HG03575 (cell line): Measurements from ENCODE around the gene PLD2.

Source experiments
- ATAC-seq: cut with Tn5 transposase; IDR thresholded peaks from one replicate; pipeline ENCODE4 v1.9.1; 2021; ENCODE audit not compliant: unreplicated experiment, insufficient number of reproducible peaks, low FRiP score; ENCODE audit errors: extremely low read depth

PLD2 gene

DNA sequence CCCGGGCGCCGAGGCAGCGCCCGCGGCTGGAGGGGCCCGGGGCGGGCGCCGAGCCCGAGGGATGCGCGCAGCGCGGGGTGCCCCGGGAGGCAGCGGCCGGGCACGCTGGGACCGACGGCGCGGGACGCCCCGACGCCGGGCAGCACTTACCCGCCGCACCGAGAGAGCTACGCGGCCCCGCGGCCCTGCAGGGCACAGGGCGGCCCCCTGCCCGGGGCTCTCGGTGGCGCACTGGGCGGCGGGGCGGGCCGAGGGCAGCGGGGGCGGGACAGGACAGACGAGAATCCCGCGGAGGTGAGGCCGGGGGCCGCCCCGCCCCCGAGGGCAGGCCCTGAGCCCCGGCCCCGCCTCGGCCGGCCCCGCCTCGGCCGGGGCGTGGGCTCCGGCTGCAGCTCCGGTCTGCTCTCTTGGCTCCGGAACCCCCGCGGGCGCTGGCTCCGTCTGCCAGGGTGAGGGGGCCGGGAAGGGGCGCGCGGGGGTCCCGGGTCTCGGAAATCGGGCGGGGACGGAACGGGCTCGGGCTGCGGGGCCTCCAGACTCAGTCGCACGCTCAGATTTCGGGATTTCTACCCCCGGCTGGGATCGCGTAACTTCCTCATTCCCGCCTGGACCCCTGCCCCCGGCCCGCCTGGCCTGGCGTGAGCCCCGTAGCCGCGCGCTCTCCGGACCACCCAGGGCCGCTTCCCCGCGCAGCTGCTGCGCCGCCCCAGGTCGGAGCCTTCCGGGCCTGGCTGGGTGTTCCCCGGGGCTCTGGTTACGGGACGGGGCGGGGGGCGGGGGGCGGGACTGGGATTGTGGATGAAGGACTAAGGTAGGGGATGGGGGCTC, at the start of gene PLD2:
TSS of gene PLD2 (plus strand) at position 376 of the 828 bp plus-strand sequence. CDS start 621 bp downstream, outside the sequence.
- ATAC-seq: no peak

DNA sequence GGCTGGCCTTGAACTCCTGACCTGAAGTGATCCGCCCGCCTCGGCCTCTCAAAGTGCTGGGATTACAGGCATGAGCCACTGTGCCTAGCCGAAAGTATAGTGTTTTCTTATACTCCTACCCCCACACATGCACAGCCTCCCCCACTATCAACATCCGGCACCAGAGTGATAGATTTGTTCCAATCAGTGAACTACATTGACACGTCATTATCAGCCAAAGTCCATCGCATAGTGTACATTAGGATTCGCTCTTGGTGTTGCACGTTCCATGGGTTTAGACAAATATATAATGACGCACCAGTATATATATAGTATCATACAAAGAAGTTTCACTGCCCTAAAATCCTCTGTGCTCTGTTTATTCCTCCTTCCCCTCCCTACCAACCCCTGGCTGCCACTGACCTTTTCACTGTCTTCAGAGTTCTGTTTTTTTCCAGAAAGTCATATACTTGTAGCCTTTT, 47.1 kb upstream of the PLD2 start:
- ATAC-seq: no peak

DNA sequence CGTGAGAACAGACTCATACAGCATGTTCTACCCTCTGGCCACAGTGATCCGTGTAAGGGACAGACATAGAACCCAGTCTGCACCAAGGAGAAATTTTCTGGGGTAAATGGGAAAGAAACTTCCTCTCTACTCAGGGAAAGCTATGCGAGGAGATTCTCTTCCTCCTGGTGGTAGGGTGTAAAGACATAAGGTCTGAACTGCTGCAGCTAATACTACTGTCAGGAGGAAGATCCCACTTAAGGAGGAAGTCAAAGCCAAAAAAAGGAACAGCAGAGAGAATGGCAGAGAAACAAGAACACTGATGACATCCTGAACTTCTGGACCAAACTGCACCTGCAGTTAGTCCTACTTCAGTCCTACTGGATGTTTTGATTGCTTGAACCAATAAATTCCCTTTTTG, 42.4 kb upstream of the PLD2 start:
- ATAC-seq: no peak

- no peak for ATAC-seq
Observed at GRCh38 chr17:4766201-4766600, 40.8 kb upstream of the PLD2 start.

GRCh38 chr17:4766723-4767122, 40.2 kb upstream of the PLD2 start:
- ATAC-seq: no peak

DNA sequence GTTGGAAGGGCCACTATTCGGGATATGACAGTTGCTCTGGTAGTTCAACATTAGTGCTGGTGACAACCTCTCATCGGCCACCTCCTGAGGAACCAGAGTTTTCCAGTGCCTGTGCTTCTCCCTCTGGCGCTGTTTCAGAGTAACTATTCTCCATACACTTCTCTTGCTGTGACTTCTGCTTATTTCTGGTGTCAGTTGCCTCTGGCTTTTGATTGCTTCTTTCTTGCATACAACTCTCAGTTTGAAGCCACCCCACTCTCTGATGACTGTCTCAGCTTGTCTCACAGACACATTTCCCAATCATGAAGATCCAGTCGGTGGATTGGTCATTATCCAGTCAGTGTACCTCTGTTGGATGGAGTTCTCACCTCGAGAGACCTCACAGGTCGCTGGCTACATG, 38.7 kb upstream of the PLD2 start:
- no peak for ATAC-seq

DNA sequence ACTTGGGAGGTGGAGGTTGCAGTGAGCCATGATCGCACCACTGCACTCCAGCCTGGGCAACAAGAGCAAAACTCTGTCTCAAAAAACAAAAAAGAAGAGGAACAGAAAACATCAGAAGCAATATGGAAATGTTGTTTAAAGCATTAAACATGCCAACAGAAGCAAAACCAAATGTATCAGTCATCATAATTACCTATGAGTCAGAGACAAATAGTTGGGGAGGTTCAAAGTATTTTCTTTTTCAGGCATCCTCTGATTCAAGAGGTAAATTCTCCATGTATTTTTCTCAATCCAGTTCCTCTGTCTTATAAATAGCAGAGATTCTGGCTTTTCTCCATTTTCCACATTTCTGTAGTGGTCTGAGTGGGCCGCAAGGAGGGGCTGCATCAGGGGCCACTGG, 37.3 kb upstream of the PLD2 start:
- no peak for ATAC-seq

DNA sequence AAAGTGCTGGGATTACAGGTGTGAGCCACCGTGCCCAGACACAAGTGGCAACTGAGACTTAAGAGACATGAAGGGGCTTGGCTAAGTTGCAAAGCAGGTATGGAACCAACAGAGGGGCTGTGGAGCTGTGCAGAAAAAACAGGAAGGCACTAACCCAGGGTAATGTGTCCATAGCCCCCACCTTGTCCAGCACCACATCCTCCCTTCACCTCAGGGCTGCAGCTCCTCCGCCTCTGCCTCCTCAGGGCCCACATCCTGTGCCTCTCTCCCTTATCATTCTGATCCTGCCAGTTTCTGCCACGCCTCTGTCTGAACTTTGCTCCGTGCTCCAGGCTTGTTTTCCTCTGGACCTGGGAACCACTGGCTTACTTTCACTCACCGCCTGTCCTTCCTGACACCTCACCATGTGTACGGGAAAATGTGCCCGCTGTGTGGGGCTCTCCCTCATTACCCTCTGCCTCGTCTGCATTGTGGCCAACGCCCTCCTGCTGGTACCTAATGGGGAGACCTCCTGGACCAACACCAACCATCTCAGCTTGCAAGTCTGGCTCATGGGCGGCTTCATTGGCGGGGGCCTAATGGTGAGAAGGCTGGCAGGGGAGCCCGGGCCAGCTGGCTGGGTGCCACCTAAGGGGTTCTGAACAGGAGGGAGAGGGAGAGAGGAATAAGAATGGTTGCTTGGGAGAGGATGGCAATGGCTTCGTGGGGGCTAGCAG, 35.3 kb upstream of the PLD2 start, which contains the start of gene TM4SF5:
TSS of gene TM4SF5 (plus strand) at position 368 of the 716 bp plus-strand sequence. CDS start at position 405, 37 bp downstream.
- ATAC-seq: no peak

DNA sequence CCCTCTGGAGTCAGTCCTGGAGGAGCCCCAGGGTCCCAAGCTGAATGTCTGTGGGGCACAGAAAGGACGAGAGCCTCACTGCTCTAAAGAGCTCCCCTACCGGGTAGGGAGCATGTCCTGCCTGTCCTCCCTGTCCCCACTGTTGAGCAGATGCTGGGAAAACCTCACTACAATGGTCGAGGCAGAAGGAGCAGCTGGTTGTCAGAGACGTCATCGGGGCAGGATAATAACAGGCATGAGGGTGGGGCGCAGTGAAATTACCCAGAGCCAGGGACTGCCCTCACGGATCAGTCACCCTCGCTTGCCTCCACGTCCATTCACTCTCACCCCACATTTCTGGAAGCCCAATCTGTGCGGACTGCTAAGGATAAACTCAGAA, 34.7 kb upstream of the PLD2 start:
- no peak for ATAC-seq

DNA sequence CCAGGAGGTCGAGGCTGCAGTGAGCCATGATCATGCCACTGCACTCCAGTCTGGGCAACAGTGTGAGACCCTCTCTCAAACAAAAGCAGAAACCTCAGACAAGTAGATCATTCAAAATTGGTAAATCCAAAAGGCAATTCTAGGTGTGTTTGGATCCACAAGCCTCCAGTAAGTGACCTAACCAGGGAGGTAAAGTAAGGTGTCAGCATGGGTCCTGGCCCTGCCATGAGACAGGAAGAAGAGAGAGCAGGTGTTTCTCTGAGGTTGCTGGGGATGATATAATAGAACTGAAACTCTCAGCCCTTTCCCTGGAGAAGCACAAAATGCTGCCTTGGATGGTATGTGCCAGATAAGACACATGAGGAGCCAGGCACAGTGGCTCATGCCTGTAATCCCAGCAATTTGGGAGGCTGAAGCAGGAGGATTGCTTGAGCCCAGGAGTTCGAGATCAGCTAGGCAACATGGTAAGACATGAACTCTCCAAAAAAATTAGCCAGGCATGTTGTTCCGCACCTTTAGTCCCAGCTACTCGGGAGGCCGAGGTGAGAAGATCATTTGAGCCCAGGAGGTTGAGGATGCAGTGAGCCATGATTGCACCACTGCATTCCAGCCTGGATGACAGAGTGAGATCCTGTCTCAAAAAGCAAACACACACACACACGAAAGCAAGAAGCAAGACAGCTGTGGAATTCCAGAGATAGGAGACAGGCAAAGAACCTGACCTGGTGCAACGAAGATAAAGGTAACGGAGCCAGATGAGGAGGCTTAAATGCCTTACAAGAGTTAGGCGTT, 28.8 kb upstream of the PLD2 start:
- ATAC-seq: no peak

GRCh38 chr17:4780325-4780955, 26.5 kb upstream of the PLD2 start:
- no peak for ATAC-seq

GRCh38 chr17:4782652-4783051, 24.3 kb upstream of the PLD2 start:
- ATAC-seq: no peak

GRCh38 chr17:4785311-4786105, 21.4 kb upstream of the PLD2 start:
- no peak for ATAC-seq

- no peak for ATAC-seq
Observed at GRCh38 chr17:4786106-4786511, 20.8 kb upstream of the PLD2 start, which contains the start of gene VMO1. Gene VMO1 (minus strand): TSS chr17:4786364. CDS start chr17:4786352, 12 bp downstream.

DNA sequence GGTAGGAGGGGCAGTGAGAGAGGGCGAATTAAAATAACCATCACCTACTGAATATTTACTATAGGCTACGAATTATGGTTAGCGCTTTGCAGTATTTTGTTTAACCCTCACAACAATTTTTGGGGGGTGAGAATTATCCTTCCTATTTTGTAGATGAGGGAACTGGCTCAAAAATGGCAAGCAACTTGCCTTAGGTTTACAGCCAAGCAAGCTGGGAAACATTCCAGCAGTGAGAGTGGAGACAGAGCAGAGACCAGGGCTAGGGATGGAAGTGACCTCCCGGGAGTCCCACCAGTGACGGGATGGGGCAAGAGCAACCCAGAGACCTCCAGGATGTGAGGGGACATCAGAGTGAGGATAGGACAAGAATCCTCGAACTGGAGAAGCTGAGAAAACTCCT, 20.4 kb upstream of the PLD2 start:
- ATAC-seq: no peak

DNA sequence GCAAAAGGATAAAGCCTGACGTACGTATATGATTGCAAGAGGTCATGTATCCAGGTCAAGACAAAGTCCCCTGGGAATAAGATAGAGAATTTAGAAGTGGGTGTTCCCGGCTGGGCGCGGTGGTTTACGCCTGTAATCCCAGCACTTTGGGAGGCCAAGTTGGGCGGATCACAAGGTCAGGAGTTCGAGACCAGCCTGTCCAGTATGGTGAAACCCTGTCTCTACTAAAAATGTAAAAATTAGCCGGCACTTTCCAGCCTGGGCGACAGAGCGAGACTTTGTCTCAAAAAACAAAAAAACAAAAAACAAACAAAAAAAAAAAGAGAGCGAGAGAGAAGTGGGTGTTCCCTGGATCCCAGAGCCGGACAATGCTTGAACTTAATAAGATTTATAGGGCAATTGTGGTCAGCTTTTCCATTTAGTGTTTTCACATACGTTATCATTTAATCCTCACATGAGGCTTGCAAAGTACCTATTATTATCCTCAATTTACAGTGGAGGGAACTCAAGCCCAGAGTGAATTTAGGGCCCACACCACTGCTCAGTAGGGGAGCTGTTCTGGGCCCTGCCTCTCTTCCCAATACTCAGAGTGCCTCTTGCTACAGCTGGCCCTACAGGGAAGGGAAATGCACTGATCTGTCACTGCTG, 18.7 kb upstream of the PLD2 start:
- no peak for ATAC-seq

DNA sequence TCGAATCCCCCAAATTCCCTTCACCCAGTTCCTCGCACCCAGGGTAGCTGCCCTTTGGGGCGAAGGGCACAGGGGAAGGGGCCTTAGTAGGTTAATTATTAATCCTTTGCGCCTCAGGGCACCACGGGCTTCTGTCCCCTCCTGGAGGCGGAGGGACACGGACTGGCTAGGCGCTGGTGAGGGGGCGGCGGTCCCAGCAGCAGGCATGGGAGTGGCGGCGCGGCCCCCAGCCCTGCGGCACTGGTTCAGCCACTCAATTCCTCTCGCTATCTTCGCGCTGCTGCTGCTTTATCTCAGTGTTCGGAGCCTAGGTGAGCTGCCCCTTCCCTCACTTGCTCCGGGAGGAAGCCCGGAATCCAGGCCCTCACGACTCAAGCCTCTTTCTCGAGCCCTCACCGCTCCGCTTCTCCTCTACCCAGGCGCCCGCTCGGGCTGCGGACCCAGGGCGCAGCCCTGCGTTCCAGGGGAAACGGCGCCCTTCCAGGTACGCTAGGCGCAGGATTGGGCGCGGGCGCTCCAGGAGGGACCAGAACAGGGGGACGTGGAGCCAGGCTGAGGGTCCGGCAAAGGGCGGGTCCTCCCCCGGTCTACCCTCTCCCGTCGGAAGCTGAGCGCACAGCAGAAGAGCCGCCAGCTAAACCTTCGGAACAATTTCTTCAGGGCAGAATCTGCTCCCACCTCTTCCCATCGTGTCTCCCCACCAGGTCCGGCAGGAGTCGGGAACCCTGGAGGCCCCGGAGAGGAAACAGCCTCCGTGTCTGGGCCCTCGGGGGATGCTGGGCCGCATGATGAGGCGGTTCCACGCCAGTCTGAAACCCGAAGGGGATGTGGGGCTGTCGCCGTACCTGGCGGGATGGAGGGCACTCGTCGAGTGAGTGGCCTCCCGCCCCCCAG, 17.9 kb upstream of the PLD2 start, which contains the start of gene GLTPD2:
TSS of gene GLTPD2 (plus strand) at position 158 of the 894 bp plus-strand sequence. CDS start at position 206, 48 bp downstream.
- ATAC-seq: no peak
